Measurements from ENCODE around the gene ARID5B.

DNA sequence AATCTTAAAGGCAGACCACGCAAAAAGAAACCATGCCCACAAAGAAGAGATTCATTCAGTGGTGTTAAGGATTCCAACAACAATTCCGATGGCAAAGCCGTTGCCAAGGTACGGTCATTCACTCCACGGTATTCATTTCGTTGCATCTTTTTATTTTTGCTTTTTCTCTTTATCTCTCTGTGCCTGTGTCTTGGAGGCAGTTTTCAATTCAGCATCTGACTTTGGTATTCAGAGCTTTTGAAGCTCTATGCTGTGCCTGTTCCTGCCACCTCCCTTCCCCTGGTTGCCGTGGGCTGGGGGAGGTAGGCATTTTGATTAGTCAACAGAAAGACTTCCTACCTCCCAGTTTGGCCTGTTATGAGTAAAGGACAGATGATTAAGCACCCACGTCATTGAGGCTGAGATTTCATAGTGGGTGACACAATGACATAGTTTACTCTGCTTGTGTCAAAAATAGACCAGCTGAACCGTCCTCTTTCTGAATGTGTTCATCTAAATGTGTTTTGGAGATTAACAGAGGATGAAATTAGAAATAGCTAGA, 149.5 kb downstream of the ARID5B start:
- TF ChIP-seq, protein P1, sequence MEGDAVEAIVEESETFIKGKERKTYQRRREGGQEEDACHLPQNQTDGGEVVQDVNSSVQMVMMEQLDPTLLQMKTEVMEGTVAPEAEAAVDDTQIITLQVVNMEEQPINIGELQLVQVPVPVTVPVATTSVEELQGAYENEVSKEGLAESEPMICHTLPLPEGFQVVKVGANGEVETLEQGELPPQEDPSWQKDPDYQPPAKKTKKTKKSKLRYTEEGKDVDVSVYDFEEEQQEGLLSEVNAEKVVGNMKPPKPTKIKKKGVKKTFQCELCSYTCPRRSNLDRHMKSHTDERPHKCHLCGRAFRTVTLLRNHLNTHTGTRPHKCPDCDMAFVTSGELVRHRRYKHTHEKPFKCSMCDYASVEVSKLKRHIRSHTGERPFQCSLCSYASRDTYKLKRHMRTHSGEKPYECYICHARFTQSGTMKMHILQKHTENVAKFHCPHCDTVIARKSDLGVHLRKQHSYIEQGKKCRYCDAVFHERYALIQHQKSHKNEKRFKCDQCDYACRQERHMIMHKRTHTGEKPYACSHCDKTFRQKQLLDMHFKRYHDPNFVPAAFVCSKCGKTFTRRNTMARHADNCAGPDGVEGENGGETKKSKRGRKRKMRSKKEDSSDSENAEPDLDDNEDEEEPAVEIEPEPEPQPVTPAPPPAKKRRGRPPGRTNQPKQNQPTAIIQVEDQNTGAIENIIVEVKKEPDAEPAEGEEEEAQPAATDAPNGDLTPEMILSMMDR (conservative IDR thresholded peaks at IDR 0.05 in 1 of 2, IDR thresholded peaks at IDR 0.05 in 1 of 2; ENCODE audit: low read depth in 1 of 2, low read length in 2 of 2): no peak
- no peak for TF ChIP-seq EZH2 (IDR thresholded peaks at IDR 0.05; ENCODE audit: low read length, missing control alignments)

Measured in fibroblast of lung (primary cell).